Measurements from ENCODE around the gene STAMBP.
"Not testable (repeated sequence)": the region's sequence is repeated elsewhere in the genome, so short reads cannot be mapped to it uniquely, and the experiment has no call there.

STAMBP gene

GRCh38 chr2:73828818-73829570, at the start of gene STAMBP:
Gene STAMBP, plus strand, starts transcription at chr2:73828961. Its CDS starts 1,896 bp downstream, at chr2:73830857.
- DNase-seq, result peak; percentile 81

GRCh38 chr2:73779467-73780236, 49.1 kb upstream of the STAMBP start, which contains the start of gene DUSP11:
Gene DUSP11, minus strand, starts transcription at chr2:73780103. Its CDS starts 129 bp downstream, at chr2:73779974.
- DNase-seq, result peak; percentile 90

GRCh38 chr2:73780237-73780582, 48.6 kb upstream of the STAMBP start:
- no peak for DNase-seq

- not testable (repeated sequence) for DNase-seq
Observed at GRCh38 chr2:73783402-73783801, 45.4 kb upstream of the STAMBP start.

GRCh38 chr2:73783883-73784282, 44.9 kb upstream of the STAMBP start, which contains the start of gene C2orf78:
Gene C2orf78, plus strand, starts transcription at chr2:73784183. Its CDS starts 127 bp downstream, at chr2:73784310.
- not testable (repeated sequence) for DNase-seq

GRCh38 chr2:73811878-73812277, 16.9 kb upstream of the STAMBP start:
- DNase-seq, result no peak

- no peak for DNase-seq
Observed at GRCh38 chr2:73812635-73813034, 16.1 kb upstream of the STAMBP start.

GRCh38 chr2:73818296-73818695, 10.5 kb upstream of the STAMBP start:
- DNase-seq, result no peak

- no peak for DNase-seq
Observed at GRCh38 chr2:73821227-73821626, 7.5 kb upstream of the STAMBP start.

- no peak for DNase-seq
Observed at GRCh38 chr2:73821669-73822068, 7.1 kb upstream of the STAMBP start.

- DNase-seq, result no peak
Observed at GRCh38 chr2:73822276-73822675, 6.5 kb upstream of the STAMBP start.

GRCh38 chr2:73822991-73823390, 5.8 kb upstream of the STAMBP start:
- no peak for DNase-seq

GRCh38 chr2:73823416-73823815, 5.3 kb upstream of the STAMBP start:
- no peak for DNase-seq

- no peak for DNase-seq
Observed at GRCh38 chr2:73823916-73824523, 4.7 kb upstream of the STAMBP start.

GRCh38 chr2:73825408-73825807, 3.4 kb upstream of the STAMBP start:
- DNase-seq, result no peak

- no peak for DNase-seq
Observed at GRCh38 chr2:73827018-73827417, 1.7 kb upstream of the STAMBP start.

- no peak for DNase-seq
Observed at GRCh38 chr2:73827660-73828388, 937 bp upstream of the STAMBP start.

- DNase-seq, result no peak
Observed at GRCh38 chr2:73828389-73828817, 358 bp upstream of the STAMBP start.

GRCh38 chr2:73830871-73831401, 2.2 kb downstream of the STAMBP start:
- DNase-seq, result no peak

- DNase-seq, result no peak
Observed at GRCh38 chr2:73832930-73833329, 4.2 kb downstream of the STAMBP start.

GRCh38 chr2:73836141-73836943, 7.6 kb downstream of the STAMBP start:
- DNase-seq, result no peak
